Activated CD8-positive, alpha-beta memory T cell treated with anti-CD3 and anti-CD28 coated beads, Interleukin-2, amount 50 U/mL, for 4 hours (primary cell): ENCODE measurements around the gene RAB28.

Source experiments
- DNase-seq: peaks from one replicate; pipeline ENCODE4 v3.0.0-alpha.2; 2020

The RAB28 gene

DNA sequence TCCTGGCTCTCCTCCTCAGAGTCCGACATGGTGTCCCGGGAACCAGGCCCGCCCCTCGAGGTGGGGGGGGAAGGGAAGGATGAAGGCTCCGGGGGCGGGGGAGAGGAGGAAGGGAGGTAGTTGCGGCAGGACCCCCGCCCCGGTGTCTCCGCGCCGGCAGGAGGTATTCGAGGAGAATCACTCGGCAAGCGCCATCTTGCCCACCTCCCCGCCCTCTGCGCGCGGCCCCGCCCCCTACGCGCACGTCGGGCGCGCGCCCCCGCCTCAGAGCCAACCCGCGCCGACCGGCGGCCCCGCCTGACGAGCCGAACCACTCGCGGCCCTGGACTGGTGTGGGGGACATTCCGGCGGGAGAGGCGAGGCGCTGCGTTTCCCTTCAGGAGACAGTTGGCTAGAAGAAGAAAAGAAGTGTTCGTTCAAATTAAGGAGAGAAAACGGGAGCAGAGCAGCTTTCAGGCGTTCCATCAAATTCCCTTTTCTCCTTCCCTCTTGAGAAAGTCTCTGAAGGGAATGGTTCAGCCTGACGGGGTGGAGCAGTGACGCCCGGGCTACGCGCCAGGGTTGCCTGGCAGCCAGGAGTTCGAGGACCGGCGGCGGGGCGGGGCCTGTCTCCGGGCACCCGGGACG lies at the start of gene RAB28:
RAB28 (minus strand) TSS at position 219 of the 627 bp plus-strand sequence.
- peak; percentile 94 for DNase-seq

DNA sequence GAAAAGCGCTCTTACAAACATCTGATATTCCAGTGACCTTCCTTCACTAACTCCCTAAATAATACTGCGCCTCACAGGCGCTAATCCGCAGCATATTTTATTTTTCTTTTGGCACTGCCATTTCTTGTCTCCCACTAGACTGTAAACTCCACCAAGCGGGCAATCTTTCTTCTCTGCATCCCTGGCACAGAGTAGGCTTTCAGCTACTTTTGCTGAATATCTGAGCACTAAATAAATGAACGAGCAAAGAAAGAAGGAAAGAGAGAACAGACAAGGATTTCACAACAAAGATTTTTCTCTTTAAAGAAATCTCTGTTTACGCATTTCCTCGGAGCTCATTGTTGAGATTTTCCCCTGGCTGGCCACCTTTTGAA lies 47.5 kb upstream of the RAB28 start:
- no peak for DNase-seq

DNA sequence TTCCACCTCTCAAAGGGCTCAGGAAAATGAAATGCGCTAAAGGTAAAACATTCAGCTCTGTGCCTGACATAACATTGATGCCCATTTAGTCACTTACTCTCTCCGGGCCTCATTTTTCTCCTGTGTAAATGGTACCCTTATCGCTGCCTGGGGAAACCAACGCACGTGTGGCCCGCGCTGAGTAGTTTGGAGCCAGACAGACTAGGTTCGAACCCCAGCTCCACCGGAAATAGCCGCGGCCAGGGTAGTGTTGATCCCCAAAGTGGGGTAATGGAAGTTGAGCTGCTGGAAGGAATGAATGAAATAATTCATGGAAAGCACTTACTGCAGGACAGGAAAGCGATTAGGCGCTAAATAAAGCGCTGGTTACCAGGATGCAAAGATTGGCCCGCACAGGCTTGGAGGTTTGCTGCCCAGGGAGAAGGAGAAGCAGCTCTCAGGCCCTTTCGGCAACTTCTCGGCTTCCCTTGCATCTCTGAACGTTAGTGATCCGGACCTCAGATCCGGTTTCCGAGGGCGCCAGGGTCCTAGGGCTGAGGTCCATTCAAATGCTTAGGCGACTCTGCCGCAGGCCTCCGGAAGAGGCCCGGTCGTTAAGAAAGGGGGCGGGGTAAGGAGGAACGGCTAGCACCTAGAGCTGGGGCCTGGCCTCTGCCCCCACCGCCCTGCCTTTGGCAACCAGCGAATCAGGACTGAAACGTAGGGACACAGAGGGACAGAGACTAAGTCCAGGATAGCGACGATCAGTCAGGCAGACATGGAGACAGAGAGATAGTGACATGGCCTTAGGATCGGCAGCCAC lies 46.9 kb upstream of the RAB28 start:
- DNase-seq: no peak

DNA sequence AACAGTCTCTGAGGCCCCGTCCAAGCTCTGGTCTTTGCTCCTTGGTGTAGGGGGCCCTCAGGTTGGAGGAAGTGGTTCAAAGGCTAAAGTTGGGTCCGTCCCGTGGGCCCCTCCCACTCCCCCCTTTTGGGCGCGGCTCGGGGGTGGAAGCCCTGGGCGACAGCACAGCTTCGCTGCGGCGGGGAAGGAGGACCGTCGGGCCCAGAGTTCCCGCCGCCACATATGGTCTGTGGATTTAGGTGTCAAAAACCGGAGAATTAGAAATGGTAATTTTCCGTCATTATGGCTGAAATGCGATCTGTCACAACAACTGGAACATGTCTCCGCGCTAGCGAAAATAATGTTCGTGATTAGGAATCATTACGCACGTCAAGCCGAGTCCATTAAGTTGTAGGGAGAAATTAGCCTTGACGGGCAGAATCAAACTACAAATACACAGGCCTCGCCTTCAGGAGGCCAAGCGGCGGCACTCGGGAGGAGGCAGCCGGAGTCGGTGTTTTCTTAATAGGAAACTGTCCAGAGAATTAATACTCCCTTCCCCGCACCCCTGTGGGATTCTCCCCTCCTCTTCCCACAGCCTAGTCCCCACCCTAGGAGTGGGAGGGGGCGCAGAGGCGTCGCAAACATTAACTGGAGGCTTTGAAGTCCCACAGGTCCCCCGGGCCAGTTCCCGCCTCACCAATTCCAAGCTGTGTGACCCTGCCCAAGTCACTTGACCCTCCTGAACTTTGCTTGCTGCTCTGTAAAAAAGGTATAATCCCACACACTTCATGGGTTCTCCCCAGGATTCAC lies 45.2 kb upstream of the RAB28 start:
- DNase-seq: no peak

DNA sequence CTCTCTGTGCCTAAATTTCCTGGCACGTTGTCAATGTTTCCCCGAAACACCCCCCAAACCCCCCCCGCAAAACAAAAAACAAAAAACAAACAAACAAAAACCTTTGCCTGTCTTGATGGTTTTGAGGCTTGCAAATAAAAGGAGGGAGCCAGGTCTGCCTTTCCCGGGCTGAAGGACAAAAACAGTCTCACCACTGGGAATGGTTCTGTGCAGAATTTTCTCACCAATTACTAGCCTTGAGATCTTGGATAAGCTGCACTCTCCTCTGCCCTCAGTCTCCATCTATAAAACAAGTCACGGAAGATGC lies 44.6 kb upstream of the RAB28 start:
- DNase-seq: no peak

DNA sequence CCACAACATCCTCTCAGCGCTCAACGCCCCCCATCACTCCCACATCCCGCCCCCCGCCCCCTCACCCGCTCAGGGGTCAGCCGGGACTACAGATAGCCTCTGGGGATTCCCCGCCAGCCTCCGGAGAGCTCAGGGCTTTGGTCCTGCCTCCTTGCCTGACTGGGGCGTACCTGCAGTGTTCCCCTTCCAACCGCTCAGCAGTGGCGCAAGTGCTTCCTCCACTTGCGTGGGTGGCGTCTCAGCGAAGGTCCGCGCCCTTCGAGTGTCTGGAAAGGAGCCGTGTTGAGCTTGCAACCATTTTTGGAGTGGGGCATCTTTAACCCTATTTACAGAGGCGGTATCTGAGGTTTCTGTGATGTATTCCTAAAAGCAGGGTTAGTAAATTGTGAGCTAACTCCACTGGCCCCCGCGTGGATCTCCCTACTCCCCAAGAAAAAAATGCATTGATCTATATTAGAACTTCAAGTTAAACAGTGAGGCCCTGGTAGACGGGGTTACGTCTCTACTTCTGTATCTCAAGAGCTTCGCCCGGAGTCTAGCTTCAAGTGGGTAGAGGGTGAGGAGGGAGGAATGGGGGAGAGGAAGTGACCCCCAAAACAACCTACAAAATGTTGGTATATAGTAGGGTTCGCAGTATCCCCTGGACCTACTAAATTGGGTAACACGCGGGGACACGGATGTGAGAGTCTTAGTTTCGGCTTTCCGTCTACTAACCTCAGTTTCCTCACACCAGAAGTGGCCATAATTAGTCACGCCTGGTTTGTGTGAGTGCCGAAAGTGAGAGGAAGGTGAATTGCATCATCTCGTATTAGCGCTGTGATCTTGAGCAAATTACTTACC lies 44.1 kb upstream of the RAB28 start:
- no peak for DNase-seq

DNA sequence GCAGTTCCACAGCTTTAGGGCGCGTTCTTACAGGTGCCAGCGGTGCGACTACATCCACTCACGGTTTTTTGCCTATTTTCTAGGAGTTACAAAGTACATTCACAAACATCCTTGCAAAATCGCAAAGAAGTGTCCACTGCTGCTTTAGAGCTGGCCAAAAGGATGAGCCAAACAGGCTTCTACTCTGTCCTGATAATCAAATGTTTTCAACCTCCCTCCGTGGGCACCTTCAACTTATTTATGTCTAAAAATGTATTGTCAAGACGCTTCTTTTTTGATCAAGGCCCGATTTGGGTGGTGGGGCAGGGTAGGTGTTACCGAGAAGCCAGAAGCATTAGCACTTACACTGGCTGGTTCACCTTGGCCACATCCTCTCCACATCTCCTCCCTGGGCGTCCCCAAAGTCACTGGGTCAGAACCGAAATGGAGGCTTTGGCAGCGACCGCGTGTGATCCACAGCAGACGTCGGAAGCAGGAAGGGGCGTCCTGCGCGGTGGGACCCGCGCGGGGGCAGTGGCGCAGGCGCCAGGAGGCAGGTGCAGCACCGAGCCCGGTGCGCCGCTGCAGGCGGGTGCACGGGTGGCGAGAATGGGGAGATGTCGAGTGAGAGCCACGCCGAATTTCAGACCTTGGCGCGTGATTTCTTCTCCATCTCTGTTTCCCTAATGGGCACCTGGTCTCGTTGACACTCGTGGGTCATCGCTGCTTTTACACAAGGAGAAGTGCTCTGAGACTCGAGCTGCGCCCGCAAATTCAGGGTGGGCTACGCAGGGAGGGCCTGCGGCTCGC lies 43.2 kb upstream of the RAB28 start:
- DNase-seq: no peak

DNA sequence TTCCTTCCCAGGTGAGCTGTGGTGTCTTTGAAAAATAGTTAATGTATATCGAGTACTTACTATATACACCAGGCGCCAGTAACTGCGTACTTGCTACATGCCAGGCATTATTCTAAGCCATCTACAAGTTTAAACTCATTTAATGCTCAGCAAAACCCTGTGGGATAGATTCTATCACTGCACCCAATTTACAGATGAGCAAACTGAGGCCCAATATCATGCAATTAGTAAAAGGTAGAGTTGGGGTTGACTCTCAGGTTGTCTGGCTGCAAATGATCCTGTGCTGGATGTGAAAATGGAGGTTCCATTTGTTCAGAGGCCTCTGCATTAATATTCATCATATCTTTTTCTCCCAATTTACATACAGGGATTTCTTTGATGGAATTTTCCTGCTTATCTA lies 42.5 kb upstream of the RAB28 start:
- no peak for DNase-seq

DNA sequence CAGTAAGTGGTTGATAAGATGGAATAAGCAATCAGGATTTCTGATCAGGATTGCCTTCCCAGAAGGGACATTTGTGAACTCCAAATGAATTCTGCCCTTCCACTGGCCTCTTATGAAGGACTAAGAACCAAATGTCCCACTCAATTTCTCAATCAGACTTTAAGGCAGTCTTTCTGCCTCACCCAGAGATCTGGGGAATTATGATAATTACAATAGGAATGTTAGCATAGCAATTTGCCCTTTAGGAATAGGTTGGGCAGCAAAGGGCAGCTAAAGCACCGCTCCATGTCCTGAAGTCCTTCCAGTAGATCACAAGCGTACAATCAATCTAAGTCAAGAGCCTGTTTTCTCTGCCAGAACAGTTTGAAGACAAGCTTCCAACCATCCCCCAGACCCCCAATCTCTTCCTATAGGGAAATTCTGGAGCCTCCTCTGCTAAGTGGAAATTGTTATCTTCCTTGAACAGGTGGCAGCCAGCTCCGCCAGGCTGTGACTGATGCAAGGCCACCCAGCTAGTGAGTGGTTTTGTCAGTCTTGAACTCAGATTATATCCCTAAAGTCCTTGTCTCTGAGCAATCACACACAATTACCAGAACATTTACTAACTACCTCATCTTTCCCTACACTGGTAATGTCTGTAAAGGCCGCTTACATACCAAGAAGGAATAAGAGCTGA lies 41.6 kb upstream of the RAB28 start:
- DNase-seq: no peak

DNA sequence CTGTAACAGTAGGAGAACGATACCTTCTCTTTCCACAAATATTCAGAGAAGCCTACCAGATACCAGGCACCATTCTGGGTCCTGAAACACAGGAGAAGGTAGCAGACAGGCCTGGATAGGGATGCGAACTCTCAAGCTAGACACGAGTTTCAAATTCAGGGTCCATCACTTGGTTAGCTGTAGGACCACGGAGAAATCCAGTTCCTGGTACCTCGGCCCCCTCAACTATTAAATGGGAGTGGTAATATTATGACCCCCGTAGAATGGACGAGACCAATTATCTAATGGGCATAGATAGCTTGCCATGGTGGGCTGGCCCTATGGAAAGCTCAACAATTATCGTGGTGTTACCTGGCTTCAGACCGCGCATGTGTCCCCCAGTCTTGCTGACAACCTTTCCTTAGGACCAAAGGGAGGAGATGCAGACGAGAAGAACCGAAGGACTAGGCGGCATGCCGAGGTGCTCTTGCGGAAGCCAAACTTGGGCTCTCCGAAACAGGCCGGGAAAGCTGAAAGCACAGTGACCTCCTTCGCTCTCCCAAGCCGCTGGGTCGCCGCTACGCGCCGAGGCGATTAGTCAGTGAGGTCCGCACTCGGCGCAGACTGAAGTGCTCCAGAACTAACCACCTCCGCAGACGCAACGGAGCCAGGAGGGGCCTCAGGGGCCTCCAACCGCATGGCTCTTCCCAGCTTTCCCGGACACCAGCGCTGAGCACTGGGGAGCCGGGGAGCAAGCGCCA lies 40.5 kb upstream of the RAB28 start:
- DNase-seq: no peak

DNA sequence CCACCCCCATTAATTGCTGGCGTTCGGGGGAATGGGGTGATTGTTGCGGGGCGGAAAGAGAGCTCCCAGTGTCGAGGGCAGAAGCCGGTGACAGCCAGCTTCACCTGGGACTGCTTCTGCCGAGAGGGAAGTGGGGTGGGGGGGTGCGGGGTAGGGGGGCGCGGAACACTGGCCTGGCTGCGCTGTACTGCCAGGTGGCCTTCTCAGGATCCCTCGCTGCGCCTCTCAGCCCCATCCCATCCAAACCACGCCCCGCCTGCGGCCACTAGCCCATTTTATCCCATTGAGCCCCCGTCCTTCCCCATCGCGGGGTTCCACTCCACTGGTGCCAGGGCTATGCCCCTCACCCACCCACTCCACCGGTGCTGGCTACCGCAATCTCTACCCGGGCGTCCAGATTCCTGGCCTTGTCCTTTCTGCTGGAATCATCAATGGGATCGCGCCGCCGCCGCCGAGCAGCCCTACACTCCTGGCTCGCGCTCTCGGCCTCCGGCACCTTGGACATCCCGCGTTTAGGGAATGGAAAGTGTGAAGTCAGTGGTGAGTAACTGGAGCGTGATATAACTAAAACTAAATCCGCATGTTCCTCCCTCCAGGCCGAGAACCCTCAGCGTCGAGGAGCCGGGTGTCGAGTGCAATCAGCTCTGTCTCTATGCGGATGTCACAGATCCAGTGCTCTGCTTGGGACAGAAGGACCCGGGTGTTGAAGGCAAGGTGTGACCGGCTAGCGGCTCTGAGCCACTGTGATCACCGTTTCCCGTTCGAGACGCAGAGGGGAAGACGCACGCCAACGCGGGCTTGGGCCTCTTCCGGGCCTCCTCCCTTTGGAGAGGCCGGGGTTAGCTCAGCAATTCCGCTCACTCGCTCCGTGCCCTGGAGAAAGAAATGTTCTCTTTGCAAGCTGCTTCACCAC lies 39.7 kb upstream of the RAB28 start:
- no peak for DNase-seq

DNA sequence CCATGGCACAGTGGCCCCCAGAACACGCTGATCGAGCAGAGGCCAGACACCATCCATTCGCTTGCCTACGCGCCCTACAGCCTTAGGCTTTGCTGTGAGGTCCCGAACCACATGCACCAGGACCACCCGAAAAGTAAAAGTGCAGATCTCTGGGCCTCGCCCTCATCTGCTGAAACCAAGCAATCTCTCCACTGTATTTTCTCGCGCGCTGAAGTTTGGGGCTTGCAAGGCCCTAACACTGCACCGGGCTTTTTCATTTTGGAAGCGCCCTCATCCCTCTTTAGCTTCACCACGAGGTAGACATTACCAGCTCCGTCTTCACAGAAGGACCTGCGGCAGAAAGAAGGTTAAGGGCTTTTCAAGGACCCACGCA lies 39.0 kb upstream of the RAB28 start:
- no peak for DNase-seq

DNA sequence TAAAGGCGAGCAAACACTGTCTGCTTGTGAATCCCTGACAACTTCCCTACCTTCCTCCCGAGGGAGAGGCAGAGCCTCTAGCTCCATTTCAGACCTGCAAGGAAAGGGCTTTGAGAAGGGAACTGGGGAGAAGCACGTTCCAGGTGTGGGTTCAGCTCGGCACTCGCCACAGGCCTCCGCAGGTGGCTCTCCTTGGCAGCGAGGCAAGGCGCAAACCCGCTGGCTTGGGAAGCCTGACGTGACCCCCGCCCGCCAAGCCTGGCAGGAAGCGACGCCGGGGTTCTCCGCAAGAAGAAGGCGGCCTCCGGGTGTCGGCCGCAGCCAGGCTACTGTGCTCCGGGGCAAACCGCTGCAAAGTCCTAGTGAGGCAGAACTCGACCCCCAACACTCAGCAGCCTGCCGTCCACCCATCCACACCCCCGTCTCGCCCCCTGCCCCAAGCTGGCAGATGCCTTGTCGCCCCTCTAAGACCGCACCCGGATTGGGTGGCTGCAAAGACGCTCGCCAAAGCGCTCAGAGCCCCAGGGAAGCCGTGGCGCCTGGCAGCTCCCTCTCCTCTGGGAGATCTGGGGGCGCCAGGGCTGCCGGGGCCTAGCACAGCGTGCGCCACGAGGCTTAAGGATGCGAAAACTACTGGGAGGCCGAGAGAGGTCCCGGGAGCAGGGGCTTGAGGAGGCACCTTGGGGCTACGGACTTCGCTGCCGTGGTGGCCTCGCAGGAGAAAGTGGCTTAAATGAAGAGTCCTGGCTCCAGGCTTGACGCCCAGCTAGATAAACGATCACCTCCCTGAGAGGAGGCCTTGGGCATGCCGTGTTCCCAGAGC lies 38.4 kb upstream of the RAB28 start:
- DNase-seq: no peak

DNA sequence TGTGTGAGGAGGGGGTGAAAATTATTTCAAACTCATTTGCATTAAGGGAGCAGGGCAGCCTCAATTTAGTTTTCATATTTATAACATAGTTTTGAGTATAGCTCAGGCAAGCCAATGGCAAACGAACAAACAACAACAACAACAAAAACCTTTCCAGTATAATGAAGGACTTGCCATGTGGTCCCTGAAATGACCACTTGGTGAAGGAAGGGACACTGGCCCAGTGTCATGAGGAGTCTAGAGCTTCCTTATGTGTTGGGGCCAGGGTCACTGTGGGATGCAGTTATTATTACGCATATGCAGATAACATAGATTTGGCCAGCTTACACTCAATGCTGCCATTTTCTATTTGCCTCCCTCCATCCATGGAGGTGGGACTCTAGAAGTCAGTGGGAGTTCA lies 36.9 kb upstream of the RAB28 start:
- no peak for DNase-seq

DNA sequence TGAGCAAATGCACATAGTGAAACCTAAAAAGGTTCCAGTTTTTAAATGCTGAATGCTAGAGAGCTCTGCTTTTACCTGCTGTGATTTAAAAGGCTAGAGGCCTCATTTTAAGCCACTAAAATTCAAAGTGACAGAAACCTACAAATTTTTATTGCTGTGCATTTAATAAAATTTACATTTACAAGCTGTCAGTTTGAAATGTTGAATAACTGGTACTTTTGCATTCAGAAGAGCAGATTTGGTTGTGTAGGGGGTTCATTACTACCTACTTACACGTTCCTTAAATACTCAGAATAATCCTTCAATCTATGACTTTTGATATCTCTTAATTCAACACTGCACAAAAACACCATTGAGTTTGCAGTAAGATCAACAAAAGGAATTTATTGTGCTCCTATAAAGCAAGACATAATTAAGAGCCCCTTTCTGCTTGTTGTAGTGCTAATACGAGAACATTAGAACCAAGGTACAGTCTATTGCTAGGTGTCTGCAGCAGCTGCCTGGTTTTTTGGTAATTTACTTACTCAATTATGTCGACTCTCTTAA lies 32.2 kb upstream of the RAB28 start:
- no peak for DNase-seq

DNA sequence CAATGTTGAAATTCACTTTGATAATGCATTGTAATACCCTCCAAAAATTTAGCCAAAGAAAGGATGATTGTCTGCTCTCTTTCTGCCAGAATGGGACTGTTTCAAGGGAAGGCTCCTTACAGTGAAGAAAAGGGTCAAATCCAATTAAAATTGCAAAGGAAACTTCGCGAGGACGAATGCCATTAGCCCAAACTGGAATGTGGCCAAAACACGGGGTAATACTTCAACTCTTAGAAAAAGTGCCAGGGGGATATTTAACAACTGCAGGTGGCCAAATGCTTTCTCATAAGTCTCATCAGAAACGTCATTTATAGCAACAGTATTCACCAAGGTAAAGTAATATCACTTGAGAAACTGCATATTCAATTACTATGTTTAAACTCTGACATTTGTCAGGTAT lies 31.1 kb upstream of the RAB28 start:
- no peak for DNase-seq

DNA sequence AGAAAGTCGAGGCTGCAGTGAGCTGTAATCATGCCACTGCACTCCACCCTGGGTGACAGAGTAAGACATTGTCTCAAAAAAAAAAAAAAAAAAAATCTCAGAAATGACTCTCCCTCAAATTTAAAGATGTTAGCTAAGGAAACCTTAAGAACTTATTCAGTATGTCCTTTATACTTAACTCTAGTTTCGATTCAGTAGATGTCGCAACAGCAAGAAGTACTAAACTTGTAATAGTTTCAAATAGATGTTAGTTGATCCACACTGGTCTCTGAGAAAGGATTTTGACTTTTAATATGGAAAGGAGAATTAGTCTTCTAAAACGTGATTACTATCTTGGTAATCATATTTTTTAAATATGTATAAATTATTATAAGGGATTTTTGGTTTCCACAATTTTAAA lies 30.6 kb upstream of the RAB28 start:
- DNase-seq: no peak

DNA sequence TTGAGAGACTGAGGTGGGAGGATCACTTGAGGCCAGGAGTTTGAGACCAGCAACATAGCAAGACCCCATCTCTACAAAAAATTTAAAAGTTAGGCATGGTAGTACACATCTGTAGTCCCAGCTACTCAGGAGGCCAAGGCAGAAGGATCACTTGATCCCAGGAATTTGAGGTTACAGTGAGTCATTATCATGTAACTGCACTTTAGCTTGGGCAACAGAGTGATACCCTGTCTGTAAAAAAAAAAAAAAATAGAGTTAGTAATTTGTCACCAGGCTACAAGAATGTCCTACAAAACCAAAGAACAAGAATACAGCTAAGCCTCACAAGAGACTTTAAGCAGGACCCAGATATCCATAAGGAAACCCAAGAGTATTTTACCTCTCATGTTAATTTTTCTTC lies 27.0 kb upstream of the RAB28 start:
- no peak for DNase-seq

DNA sequence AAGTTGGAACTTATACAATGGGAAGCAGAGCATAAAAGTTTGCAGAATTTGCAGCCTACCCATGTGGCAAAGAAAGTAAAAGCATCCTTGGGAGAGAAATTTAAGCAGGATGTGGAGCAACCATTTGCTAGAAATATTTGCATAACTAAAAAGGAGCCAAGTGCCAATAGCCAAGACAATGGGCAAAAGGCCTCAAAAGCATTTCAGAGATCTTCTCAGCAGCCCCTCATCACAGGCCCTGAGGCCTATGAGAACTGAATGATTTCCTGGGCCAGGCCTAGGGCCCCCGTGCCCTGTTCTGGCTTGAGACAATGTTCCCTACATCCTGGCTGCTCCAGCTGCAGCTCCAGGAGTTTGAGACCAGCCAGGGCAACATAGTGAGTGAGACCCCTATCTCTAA lies 25.3 kb upstream of the RAB28 start:
- DNase-seq: no peak
